NAMALWA (cell line): ENCODE results near the gene KLF11.
A peak's percentile ranks its signal among the peaks of the same experiment; 100 is the strongest.
"Not testable (repeated sequence)": the region's sequence is repeated elsewhere in the genome, so short reads cannot be mapped to it uniquely, and the experiment has no call there.

Source experiments
- DNase-seq: peaks from one replicate; pipeline ENCODE4 v3.0.0-alpha.2; 2015; ENCODE audit warnings: low spot score

The KLF11 gene

GRCh38 chr2:10026940-10027569 lies 16.3 kb upstream of the KLF11 start:
- DNase-seq, result no peak

GRCh38 chr2:10027660-10028330 lies 15.6 kb upstream of the KLF11 start:
- DNase-seq, result no peak

DNA sequence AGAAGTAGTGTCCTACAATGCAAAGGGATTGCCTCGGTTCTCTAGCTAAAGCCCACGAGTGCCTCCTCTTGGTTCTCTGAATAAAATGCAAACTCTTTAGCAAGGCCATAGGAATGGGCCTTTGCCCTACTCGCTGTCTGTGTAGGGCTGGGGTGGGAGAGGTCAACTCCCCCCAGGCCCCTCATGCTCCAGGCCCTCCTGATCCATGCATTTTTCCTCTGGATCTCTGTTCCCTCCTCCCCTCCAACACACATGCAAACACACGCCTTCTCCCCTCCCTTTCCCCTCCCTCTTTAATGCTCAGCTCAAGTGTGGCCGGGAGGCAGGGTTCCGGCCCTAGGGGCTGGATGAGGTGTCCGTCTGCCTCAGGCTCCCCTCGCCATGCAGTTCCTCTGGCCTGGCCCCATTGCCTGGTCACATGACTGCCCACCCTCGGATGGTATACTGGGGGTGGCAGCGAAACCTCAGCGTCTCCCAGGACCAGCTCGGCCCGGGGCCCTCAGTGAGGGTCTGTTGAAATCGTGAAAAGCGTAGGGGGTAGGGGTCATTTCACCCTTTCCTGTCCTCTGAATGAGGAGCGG lies 14.9 kb upstream of the KLF11 start:
- DNase-seq, result peak; percentile 31

- DNase-seq, result no peak
Observed at GRCh38 chr2:10028988-10029874, 14.1 kb upstream of the KLF11 start.

DNA sequence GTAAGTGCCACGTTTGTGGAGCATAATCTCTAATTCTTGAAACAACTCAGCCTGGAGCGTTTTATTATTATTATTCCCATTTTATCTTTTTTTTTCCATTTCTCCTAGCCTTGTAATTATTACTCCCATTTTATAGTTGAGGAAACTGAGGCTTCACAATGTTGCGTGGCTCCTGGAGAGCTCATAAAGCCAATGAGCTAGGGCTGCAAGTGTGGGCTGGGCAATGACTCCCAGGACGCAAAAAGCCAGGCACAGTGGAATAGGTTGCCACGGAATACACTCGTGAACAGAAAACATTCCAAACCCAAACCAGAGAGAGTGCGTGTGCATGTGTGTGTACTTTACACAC lies 13.5 kb upstream of the KLF11 start:
- no peak for DNase-seq

- DNase-seq, result no peak
Observed at GRCh38 chr2:10030311-10030736, 13.0 kb upstream of the KLF11 start.

GRCh38 chr2:10030798-10031197 lies 12.6 kb upstream of the KLF11 start:
- not testable (repeated sequence) for DNase-seq

DNA sequence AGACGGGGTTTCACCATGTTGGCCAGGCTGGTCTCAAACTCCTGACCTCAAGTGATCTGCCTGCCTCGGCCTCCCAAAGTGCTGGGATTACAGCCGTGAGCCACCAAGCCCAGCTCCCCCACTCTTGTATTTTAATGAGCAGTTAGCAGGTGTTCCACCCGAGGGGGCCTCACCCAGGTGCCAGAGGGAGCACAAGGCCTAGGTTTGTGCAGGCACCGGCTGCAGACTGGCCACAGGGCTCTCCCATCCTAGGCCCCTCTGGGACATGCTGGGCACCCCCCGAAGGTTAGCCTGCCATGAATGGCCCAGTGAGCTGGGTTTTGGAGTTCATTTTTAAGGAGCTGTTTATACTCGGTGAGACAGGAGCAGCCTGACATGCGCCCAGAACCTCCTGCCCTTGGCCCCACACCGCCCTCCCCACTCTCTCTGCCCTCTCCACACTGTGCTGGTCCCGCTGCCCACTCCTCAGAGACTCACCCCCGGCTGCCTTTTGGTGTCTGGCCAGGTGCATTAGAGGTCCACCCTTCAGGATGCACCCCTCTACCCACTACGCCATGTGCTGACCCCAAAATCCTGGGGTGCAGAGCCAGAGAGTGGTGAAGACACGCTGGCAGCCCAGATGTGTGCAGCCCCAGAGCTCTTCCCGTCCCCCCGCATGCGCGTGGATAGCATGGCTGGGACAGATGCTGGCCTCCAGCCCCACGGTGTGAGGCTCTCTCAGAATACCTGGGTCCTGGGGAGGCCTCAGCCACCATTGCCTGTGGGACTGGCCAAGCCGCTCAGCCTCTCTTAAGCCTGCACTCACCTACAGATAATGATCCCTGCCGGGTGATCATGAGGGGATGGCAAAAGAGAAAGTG lies 11.2 kb upstream of the KLF11 start:
- no peak for DNase-seq

DNA sequence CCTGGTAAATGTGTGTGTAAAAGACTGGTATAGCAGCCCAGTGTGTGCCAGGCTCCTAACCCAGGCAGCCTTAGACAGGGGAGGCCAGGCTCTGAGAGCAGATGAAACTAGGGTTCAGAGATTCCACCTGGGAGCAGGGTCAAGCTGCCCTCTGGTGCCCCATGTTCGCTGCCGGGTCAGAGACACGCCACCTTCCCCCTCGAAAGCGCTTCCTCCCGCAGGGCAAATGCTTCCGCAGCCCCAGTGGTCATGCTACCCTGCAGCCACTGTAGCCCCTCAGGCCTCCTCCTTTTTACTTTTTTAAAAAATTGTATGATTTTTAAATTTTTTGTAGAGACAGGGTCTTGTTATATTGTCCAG lies 10.6 kb upstream of the KLF11 start:
- DNase-seq, result no peak

GRCh38 chr2:10033251-10034006 lies 9.9 kb upstream of the KLF11 start:
- no peak for DNase-seq

DNA sequence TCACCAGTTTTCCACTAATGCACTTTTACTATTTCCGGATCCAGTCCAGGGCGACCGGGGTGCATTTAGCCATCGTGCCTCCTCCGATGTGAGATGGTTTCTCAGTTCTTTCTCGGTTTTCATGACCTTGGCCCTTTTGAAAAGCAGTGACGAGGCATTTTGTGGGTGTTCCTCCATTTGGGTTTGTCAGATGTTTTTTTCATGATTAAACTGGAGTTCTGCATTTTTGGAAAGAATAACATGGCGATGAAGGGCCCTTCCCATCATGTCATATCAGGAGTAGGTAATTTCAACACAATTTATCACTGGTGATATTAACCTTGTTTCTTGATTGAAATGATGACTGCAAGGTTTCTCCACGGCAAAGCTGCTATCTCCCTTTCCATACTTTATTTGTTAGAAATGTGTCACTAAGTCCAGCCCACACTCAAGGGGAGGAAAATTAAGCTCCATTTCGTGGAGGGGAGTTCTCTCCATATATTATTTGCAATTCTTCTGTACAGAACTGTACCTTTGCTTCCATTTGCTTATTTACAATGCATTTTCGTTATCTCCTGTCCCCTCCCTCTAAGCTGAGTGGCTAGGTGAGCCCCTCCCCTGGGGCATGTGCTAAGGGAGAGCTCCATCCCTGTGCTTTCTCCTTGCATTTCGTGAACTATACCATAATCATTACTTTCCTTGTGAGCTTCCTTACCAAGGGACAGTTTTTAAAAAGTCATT lies 8.9 kb upstream of the KLF11 start:
- DNase-seq, result no peak

DNA sequence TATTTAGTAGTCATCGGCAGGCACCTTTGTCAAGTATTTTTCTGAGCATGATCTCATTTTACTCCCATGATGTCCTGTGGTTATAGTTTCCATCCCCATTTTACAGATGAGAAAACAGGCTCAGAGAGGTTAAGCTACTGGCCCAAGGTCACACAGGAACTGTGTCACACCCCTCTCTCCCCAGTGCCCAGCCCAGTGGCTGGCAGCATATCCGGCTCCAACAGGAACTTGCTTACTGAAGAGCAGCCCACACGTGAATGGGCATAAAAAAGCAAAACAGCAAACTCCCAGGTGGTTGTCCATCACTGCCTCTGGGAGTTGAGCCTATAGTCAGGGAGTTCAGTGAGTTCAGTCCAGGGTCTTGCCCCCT lies 8.3 kb upstream of the KLF11 start:
- no peak for DNase-seq

DNA sequence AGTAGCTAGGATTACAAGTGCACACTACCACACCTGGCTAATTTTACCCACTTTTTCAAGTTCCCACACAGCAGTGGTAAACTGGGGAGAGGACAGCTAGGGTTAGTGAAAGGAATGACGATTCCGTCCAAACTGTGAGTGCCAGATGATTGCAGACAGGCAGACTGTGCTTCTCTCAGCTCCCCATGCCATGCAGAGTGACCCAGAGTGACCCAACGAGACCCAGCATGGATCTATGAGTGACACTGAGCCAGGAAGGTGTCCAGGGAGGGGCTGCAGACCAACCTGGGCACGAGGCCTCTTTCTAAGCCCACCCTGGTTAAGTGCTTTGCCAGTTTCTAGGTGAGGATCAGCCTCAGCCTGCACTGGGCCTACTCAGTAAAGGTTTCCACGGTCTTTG lies 7.7 kb upstream of the KLF11 start:
- no peak for DNase-seq

DNA sequence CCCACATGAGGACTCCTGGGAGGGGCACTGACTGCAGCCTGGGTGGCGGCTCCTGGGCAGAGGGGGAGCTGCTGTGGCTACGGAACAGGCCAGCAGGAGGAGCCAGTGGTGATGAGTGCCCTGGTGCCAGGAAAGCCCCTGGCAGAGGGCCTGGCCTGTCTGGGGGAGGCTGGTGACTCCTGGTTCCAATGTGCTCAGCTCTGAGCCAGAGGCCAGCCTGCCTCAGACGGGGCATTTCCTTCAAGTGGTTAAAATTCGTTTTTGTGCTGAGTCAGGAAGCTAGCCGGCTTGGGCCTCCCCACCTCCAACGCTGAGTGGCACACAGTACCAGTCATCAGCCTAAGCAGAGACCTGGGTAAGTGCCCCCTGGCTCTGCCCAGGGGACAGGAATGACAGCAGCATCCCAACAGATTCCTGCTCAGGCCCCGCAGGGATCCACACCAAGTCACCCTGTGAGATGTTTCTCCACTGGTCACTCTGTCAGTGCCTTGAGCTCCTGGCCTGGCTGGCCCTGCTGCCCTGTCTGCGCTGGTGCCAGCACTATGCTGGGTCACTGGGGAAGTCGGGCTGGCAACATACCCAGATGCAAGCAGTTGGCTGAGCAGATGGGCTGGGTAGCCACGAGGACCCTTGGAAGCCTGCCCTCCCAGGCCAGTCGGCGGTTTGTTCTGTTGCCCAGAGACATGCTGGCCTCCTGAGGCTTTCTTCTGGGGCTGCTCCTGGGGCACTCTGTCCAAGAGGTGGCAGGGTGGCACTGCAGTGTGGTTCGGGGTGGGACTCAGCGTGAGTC lies 7.1 kb upstream of the KLF11 start:
- DNase-seq, result peak; percentile 21

GRCh38 chr2:10038123-10038522 lies 5.2 kb upstream of the KLF11 start:
- DNase-seq, result no peak

DNA sequence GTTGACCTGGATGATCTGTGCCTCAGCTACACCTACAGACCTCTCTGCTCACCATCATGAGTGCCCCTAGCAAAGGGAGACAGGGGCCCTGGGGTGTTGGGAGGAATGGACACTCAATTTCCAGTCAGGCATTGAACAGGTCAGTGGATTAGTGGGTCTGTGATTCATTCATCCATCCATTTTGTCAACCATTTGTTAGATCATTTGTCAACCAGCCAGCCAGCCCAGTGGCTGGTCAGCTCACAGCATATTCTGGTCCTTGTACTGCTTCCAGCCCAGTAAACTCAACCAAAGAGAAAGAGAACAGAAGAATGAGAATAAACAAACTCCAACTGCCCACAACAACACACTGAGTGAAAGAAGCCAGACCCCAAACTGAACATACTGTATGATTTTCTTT lies 4.6 kb upstream of the KLF11 start:
- no peak for DNase-seq

DNA sequence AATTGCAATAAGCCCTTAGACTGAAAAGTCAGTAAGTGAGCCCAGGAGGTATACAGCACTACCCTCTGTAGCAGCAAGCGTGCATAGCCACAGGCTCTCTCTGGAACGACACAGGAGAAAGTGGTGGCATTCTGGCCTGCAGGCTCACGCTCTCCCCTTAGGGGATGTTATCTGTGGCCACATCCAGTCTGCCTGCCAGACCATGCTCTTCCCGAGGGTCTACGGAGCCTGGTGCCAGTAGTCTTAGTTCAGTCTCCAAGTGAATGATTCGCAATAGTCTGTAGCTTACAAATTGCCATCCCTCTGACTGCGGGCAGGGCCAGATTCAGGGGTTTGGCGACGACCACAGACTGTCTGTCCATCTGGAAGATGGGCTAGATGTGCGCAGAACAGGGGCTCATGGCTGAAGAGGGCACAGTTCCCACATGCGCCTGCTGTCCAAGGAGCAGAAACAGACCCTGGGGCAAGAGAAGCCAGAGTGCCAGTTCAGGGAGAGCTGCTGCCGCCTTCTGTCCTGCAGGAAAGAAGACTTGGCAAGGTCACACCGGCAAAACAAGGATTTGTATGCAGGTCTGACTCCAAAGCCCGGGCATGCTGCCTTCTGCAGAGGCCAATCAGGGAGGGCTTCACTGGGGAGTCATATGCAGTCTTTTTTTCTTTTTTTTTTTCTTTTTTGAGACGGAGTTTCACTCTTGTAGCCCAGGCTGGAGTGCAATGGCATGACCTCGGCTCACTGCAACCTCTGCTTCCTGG lies 3.5 kb upstream of the KLF11 start:
- DNase-seq, result no peak

DNA sequence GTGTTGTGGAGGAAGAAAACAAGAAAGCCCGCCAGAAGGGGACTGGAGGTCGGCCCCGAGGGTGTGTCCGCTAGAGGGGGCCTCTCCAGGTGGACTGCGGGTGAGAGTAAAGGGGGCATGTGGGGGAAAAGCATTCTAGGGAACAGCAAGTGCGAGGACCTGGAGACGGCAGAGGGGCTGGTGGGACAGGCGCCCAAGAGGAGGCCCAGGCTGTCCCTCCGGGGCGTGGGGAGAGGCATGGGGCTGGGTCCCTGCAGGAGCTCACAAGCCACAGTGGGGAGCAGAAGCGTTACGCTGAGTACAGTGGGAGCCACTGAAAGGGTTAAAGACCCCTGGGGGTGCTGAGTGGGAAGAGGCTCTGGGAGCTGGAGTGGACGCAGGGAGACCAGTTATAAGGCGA lies 1.6 kb upstream of the KLF11 start:
- no peak for DNase-seq
